Measurements from ENCODE around the gene METTL5. TPM values are rescaled to one million over a fixed set of nuclear protein-coding genes. Genes with fewer than 3 reads are reported as not detected.
A peak's percentile ranks its signal among the peaks of the same experiment; 100 is the strongest.

METTL5 gene
- total RNA-seq, 2 experiments from 2014 or later, result 103 to 111 TPM

- no peak for TF ChIP-seq CTCF (IDR thresholded peaks at IDR 0.05)
- ChIA-PET CTCF (interaction anchor here (0.6 to 0.8 kb wide), 2 partner anchors 26 to 29 kb away, joined by 3 to 5 read pairs; partner anchors contain the start of gene METTL5), POLR2A (interaction anchor here (0.8 to 3.0 kb wide), 2 partner anchors 14 to 29 kb away, joined by 3 to 12 read pairs; partner anchors contain the start of gene UBR3)
- Mint-ChIP-seq H3K27ac (peak within 1 kb of the TSS; percentile 98), H3K9me3 (no peaks in the 10 kb centered on the region), H3K36me3 (ENCODE audit: low read depth) (peaks cover 20% of the 10 kb centered on the region), H3K4me3 (peak within 1 kb of the TSS; percentile 97), H3K4me1 (ENCODE audit: low read depth) (peaks cover 29% of the 10 kb centered on the region), H3K27me3 (no peaks in the 10 kb centered on the region)
- peak; percentile 99 for DNase-seq
- intact Hi-C loops (cut with micrococcal nuclease), result no loop called here
- peak; percentile 98 for ATAC-seq
Measured at GRCh38 chr2:169798718-169799592, 25.8 kb downstream of the METTL5 start, which contains the start of gene SSB. Gene SSB (plus strand): TSS chr2:169798871. CDS start chr2:169800961, 2,090 bp downstream.

- Mint-ChIP-seq H3K4me3 (peak overlapping the region; percentile 97), H3K27me3 (no peaks in the 10 kb centered on the region), H3K9me3 (no peaks in the 10 kb centered on the region), H3K36me3 (ENCODE audit: low read depth) (peaks cover 17% of the 10 kb centered on the region), H3K27ac (peak overlapping the region; percentile 98), H3K4me1 (ENCODE audit: low read depth) (peaks cover 29% of the 10 kb centered on the region)
- intact Hi-C loops (cut with micrococcal nuclease), result no loop called here
- DNase-seq (no peak), ATAC-seq (no peak)
- CTCF ChIA-PET, result interaction anchor here (0.8 kb wide), 1 partner anchor 26 kb away, joined by 5 read pairs; the partner anchor contains the start of gene METTL5
- TF ChIP-seq CTCF (IDR thresholded peaks at IDR 0.05), result no peak
- POLR2A ChIA-PET, result interaction anchor here (0.8 to 3.0 kb wide), 3 partner anchors 14 to 313 kb away, joined by 3 to 12 read pairs (median 3); partner anchors contain the start of gene UBR3
Measured at GRCh38 chr2:169798397-169798717, 26.3 kb downstream of the METTL5 start.

- TF ChIP-seq CTCF (IDR thresholded peaks at IDR 0.05), result no peak
- H3K4me1 Mint-ChIP-seq (ENCODE audit: low read depth), result peaks cover 27% of the 10 kb centered on the region
- ChIA-PET CTCF (no interaction called here), POLR2A (interaction anchor here (0.9 kb wide), 1 partner anchor 313 kb away, joined by 3 read pairs; no protein-coding TSS in a partner anchor)
- no peaks in the 10 kb centered on the region for H3K27me3 Mint-ChIP-seq
- no peak overlapping the region for H3K4me3 Mint-ChIP-seq
- intact Hi-C loops (cut with micrococcal nuclease), result no loop called here
- no peaks in the 10 kb centered on the region for H3K9me3 Mint-ChIP-seq
- DNase-seq (no peak), ATAC-seq (no peak)
- peaks cover 15% of the 10 kb centered on the region for H3K36me3 Mint-ChIP-seq (ENCODE audit: low read depth)
- no peak overlapping the region for H3K27ac Mint-ChIP-seq
Measured at GRCh38 chr2:169797601-169798000, 27.1 kb downstream of the METTL5 start.

- CTCF ChIA-PET, result no interaction called here
- Mint-ChIP-seq H3K36me3 (ENCODE audit: low read depth) (peaks cover 6% of the 10 kb centered on the region), H3K4me3 (no peak overlapping the region), H3K27me3 (no peaks in the 10 kb centered on the region), H3K9me3 (no peaks in the 10 kb centered on the region), H3K4me1 (ENCODE audit: low read depth) (peaks cover 19% of the 10 kb centered on the region), H3K27ac (no peak overlapping the region)
- POLR2A ChIA-PET, result no interaction called here
- no peak for TF ChIP-seq CTCF (IDR thresholded peaks at IDR 0.05)
- DNase-seq (no peak), ATAC-seq (no peak)
- intact Hi-C loops (cut with micrococcal nuclease), result no loop called here
Measured at GRCh38 chr2:169796441-169796840, 28.3 kb downstream of the METTL5 start.

- no peaks in the 10 kb centered on the region for H3K36me3 Mint-ChIP-seq (ENCODE audit: low read depth)
- no peak overlapping the region for H3K27ac Mint-ChIP-seq
- ATAC-seq, result no peak
- POLR2A ChIA-PET, result interaction anchor here (0.6 kb wide), 1 partner anchor 97 kb away, joined by 3 read pairs; no protein-coding TSS in a partner anchor
- CTCF ChIA-PET, result interaction anchor here (0.9 to 1.2 kb wide), 2 partner anchors 33 to 102 kb away, joined by 3 to 4 read pairs; no protein-coding TSS in a partner anchor
- intact Hi-C loops (cut with micrococcal nuclease), result no loop called here
- no peaks in the 10 kb centered on the region for H3K27me3 Mint-ChIP-seq
- no peak for TF ChIP-seq CTCF (IDR thresholded peaks at IDR 0.05)
- no peak for DNase-seq
- H3K9me3 Mint-ChIP-seq, result no peaks in the 10 kb centered on the region
- no peak overlapping the region for H3K4me3 Mint-ChIP-seq
- H3K4me1 Mint-ChIP-seq (ENCODE audit: low read depth), result peaks cover 11% of the 10 kb centered on the region
Measured at GRCh38 chr2:169795181-169795580, 29.5 kb downstream of the METTL5 start.
